ENCODE measurements around the gene SLC39A3.

Gene SLC39A3

DNA sequence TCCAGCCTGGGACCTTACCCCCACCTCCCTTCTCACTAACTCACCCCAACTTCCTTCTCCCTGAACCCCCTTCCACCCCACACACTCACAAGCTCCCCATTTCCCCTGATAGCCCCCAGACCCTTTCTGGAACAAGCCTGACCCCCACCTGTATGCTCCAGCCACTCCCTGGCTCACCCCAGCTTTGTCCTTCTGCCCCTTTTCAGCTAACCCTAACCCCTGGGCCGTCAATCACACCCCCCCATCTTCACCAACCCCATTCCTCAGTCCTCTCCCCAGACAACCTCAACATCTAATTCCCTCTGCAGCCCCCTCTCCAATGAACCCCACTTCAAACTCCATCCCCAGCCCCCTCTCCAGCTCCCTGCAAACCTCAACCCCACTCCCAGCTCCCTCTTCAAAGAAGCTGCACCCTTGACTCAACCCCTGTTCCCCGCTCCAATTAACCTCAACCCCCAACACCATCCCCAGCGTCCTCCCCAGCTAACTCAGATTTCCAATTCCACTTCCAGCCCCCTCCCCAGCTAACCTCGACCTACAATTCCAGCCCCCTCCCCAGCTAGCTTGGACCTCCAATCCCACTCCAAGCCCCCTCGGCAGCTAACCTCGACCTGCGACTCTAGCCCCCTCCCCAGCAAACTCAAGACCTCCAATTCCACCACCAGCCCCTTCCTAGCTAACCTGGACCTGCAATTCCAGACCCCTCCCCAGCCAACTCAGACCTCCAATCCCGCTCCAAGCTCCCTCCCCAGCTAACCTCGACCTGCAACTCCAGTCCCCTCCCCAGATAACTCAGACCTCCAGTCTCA, 38.3 kb downstream of the SLC39A3 start:
- DNase-seq = no peak

DNA sequence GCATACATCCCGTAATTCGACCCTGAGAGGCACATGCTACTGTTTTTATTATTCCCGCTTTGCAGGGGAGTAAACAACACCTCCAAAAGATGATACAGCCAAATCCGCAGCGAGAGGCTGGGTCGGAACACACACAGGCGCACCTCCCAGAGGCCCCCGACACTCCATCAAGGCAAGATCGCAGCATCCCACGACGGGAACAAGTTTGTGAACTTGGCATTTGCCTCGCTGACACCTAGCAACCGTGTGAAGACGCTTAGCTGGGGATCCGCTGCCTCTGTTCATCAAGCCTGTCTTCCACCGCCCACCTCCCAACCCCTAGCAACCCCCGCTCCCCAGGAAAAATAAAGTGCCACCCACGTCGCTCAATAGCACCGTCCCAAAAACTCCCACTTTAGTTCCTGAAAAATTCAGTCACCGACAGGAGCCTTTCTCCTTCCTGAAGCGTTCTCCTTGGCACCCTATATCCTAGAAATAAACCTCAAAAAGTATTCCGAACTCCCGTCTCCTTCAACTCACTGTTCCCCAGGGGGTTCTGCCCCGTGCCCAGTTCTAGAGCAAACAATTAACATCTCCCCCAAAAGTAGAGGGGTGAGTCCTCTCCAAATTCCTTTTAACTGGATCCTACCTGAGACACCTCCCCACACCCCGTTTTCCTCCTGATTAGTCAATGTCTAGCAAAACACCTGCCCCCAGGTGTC, 39.0 kb downstream of the SLC39A3 start:
- DNase-seq = no peak

DNA sequence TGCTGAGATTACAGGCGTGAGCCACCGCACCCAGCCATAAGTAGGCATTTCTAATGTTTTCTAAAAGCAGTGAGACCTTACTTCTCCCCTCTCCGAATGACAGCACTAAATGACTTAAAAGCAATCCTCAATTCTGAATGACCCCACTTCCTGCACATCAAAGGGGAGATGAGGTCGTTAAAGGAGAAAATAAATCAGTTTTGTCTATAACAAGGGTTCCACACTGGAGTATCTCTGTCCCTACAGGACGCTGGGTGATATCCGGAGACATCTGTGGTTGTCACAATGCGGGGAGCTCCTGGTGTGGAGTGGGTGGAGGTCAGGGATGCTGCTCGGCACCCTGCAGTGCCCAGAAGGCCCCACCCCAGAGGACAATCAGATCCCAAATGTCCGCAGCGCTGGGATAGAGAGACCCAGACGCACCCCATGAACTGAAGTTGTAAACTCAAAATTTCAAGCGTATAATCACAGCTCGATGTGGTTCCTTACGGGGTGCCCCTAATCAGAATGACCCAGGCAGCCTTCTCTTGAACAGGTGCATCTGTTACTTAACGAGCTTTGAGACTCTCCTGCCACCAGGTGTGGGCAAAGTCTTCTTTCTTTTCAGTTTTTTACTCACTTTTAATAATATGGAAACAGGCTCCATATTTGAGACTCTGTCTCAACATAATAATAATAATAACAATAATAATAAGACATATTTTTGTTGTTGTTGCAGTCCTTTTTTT, 40.2 kb downstream of the SLC39A3 start:
- DNase-seq = no peak

DNA sequence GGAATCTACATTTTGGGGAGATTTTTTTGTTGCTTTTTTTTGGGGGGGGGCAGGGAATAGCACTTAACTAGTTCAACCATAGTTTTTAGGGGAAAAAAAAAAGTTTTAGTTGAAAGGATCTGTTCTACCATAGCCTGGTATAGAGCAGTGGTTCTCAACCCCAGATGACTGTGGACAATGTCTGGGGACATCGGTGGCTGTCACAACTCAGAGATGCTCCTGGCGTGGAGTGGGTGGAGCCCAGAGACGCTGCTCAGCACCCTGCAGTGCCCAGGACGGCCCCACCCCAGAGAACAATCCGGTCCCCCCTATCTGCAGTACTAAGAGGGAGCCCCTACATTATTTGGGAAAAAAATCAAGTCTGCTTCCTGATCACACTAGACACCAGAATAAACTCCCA, 45.6 kb downstream of the SLC39A3 start:
- no peak for DNase-seq

DNA sequence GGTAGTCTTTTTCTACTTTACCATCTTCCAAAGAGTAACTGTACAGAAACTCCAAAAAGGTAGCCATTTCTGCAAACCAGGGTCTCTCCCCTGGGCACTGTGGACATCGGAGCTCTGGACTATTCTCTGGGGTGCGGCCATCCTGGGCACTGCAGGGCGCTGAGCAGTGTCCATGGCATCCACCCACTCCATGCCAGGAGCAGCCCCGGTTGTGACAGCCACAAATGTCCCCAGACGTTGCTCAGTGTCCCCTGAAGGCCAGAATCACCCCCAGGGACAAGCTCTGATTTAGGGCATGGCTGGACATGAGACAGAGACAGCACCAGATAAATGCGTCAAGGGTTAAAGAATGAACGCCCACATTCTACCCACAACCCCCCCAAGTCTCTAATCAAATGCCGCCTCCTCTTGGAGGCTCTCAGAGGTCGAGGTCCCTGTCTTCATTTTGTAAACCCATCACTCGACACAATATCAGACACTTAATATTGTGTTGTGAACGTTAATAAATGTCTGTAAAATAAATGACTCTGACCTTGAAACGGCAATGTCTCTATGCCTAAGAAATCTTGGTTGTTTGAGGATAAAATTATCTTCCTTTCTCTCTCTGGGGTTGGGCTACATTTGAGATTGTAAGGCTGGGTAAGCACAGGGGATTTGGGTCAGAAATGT, 46.2 kb downstream of the SLC39A3 start:
- DNase-seq = no peak

DNA sequence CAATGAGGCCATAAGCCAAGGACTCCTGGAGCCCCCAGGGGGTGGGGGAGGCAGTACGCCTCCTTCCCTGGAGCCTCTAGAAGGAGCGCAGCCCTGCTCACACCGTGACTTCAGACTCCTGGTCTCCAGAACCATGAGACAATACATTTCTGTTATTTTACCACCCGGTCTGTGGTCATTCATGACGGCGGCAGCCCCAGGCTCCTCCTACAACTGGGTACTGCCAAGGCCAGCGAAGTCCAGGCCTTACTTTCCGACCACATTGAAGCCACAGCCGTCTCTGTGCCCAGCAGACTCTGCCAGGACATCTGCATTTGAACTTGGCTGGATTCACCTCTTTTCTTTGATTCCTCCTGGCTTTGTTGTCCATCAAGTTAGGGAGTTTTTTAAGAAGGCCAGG, 47.9 kb downstream of the SLC39A3 start:
- DNase-seq = no peak

DNA sequence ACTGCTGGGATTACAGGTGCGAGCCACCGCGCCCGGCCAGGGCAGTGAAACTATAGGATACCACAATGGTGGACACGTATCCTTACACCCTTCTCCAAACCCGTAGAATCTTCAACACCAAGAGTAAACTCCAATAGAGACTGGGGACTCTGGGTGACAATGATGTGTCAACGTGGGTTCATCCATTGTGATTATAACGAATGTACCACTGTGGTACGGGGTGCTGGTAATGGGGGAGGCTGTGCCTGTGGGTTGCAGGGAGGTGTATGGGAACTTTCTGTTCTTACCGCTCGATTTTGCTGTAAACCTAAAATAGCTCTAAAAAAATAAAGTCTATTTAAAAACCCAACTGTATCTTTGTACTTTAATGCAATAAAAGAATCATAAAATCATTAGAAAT, 49.0 kb downstream of the SLC39A3 start:
- DNase-seq = no peak

DNA sequence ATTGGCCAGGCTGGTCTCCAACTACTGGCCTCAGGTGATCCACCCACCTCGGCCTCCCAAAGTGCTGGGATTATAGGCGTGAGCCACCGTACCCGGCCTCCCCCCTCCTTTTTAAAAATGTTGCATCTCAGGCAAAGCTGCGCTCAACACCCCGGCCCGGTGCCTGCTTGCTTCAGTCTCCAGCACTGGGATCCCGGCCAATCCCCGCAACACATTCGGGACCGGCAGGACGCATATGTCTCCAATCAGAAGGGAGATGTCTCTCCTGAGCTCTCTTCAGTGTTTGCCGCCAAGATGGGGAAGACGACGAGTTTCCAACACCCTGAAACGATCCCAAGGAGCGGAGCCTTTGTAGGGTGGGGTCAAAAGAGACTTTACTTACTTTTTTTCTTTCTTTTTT, 53.5 kb downstream of the SLC39A3 start:
- no peak for DNase-seq

DNA sequence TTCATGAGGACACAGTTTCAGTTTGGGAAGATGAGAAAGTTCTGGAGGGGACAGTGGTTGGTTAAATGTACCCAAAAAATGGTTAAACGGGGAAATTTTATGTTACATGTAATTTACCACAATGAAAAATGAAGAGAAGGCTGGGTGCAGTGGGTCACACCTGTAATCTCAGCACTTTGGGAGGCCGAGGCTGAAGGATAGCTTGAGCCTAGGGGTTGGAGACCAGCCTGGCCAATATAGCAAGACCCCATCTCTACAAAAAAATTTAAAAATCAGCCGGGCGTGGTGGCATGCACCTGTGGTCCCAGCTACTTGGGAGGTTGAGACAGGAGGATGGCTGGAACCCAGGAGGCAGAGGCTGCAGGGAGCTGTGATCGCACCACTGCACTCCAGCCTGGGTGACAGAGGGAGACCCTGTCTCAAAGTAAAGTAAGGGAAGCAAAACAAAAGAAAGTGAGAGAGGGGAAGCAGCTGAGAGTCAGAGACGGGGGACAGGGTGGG, 54.6 kb downstream of the SLC39A3 start:
- no peak for DNase-seq

DNA sequence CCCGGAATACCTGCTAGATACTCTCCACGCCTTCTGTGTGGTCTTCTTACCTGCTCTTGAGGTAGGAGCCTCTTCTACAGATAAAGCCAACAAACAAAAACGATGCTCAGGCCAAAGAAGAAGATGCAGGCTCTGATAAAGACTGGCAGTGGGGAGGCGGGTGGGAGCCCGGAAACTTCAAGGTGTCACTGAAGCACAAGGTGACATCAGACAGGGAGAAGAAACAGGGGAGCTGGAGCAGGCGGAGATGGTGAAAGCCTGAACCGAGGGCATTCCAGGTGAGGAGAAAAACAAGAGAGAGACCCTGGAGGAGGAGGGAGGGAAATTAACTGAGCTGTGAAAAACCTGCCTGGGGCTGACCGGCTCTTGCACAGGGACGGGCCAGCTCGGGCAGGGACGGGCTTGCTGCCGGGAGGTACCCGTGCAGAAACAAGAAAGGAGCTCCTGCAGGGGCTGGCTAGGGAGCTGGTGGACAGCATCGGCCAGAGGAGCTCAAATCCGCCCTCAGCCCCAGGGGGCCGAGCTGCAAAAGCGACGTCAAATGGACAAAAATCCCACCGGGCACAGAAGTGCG, 56.3 kb downstream of the SLC39A3 start:
- DNase-seq = no peak
